HepG2 (cell line): ENCODE measurements around the gene CFAP92. TPM values are rescaled to one million over a fixed set of nuclear protein-coding genes. Genes with fewer than 3 reads are reported as not detected.

ENCODE experiments used
- ATAC-seq: fragments of 200-7000 bp; cut with Tn5 transposase; 3 replicates; pipeline ENCODE4 v1.9.1; 2020; ENCODE audit warnings: mild to moderate bottlenecking, moderate library complexity
- BruUV-seq: library from RNA; stranded (reverse); fragments of 400-500 nt; replicated peaks from 2 replicates; lab custom pipeline; 2021; lab: Mats Ljungman, UMichigan
- CTCF ChIA-PET: fragments of 300-600 bp; formaldehyde crosslinking; extraction: SDS; loops from one replicate; lab custom pipeline; 2021; ENCODE audit warnings: low total read pairs, inconsistent platforms, low intra/inter-chr PET ratio; lab: Yijun Ruan, JAX
- POLR2A ChIA-PET: fragments of 350-600 bp; sonication (Branson Sonifier 250); formaldehyde crosslinking; loops from one replicate; lab custom pipeline; 2020; ENCODE audit warnings: antibody characterized with exemption, inconsistent platforms; lab: Yijun Ruan, JAX
- DNase-seq: peaks from one replicate; pipeline ENCODE4 v3.0.0-alpha.2; 2015; ENCODE audit warnings: low spot score
- FAIRE-seq: peaks from 3 replicates; lab custom pipeline; 2011; peaks lifted over from hg19 to GRCh38; lab: Jason Lieb, UNC
- H2AFZ ChIP-seq: one replicate; pipeline ENCODE4 v1.6.1; 2011; ENCODE audit warnings: low read length, inconsistent platforms
- H3K27ac ChIP-seq: fragments of 300-600 bp; 3 replicates; pipeline ENCODE4 v1.8.0; 2011; ENCODE audit warnings: mixed run types, mild to moderate bottlenecking, mixed read lengths, low read length, inconsistent platforms; ENCODE audit not compliant: insufficient read depth; ENCODE audit errors: extremely low read length
- H3K27me3 ChIP-seq, 2 experiments: fragments of 200-600 bp in 1 of 2; 2 replicates in 1 of 2; 3 replicates in 1 of 2; pipeline versions ENCODE4 v1.6.0 to v1.8.0; 2011; ENCODE audit warnings: low read length in 2 of 2, mild to moderate bottlenecking in 2 of 2, moderate library complexity in 2 of 2, inconsistent platforms in 1 of 2; ENCODE audit not compliant: insufficient read depth in 2 of 2, control insufficient read depth in 1 of 2
- H3K36me3 ChIP-seq, 2 experiments: fragments of 200-600 bp in 1 of 2; replicated peaks in 1 of 2; 2 replicates in 1 of 2; 3 replicates in 1 of 2; pipeline versions ENCODE4 v1.5.1 to v1.8.0; 2011; ENCODE audit warnings: low read length in 2 of 2, inconsistent platforms in 1 of 2; ENCODE audit not compliant: insufficient read depth in 2 of 2, control insufficient read depth in 1 of 2
- H3K4me1 ChIP-seq: 2 replicates; pipeline ENCODE4 v1.5.1; 2012; ENCODE audit warnings: low read length, inconsistent platforms; ENCODE audit not compliant: insufficient read depth
- H3K4me2 ChIP-seq: 2 replicates; pipeline ENCODE4 v1.6.0; 2011; ENCODE audit warnings: low read depth, low read length, inconsistent platforms
- H3K4me3 ChIP-seq, 3 experiments: fragments of 200-600 bp in 1 of 3; sonication (generic), shearing (Covaris generic) in 1 of 3; replicated peaks in 1 of 3; 2 replicates each; pipeline ENCODE4 v1.5.1; 2011 to 2016; ENCODE audit warnings: low read length in 3 of 3, inconsistent platforms in 2 of 3, low read depth in 2 of 3, mild to moderate bottlenecking in 2 of 3, control low read depth in 1 of 3, mixed read lengths in 1 of 3; ENCODE audit not compliant: insufficient read depth in 1 of 3
- H3K79me2 ChIP-seq: one replicate; pipeline ENCODE4 v1.6.1; 2011; ENCODE audit warnings: low read length, inconsistent platforms; ENCODE audit not compliant: insufficient read depth
- H3K9ac ChIP-seq: 2 replicates; pipeline ENCODE4 v1.6.0; 2011; ENCODE audit warnings: mild to moderate bottlenecking, low read depth, low read length, inconsistent platforms; ENCODE audit not compliant: insufficient read depth
- H3K9me3 ChIP-seq: 2 replicates; pipeline ENCODE4 v1.5.1; 2012; ENCODE audit warnings: mild to moderate bottlenecking, low read length
- H4K20me1 ChIP-seq: 2 replicates; pipeline ENCODE4 v1.6.0; 2011; ENCODE audit warnings: inconsistent platforms, mild to moderate bottlenecking, low read length, moderate library complexity; ENCODE audit not compliant: insufficient read depth
- DR1 ChIP-seq: sonication (generic); formaldehyde crosslinking; IDR thresholded peaks from 2 replicates; pipeline ENCODE4 v1.8.0; 2021; ENCODE audit warnings: mild to moderate bottlenecking, missing genetic modification reagents, inconsistent platforms
- FOXK1 ChIP-seq: sonication (generic); formaldehyde crosslinking; IDR thresholded peaks from 2 replicates; pipeline ENCODE4 v1.4.0; 2020; ENCODE audit warnings: low read depth, missing genetic modification reagents, borderline replicate concordance
- MAZ ChIP-seq, 2 experiments: sonication (generic) in 1 of 2; formaldehyde crosslinking in 1 of 2; IDR thresholded peaks; 2 replicates each; pipeline versions ENCODE4 v1.5.0 to v1.6.1; 2012 to 2020; ENCODE audit warnings: low read depth in 2 of 2, mild to moderate bottlenecking in 2 of 2, borderline replicate concordance in 1 of 2, improper control_type of control experiment in 1 of 2, low read length in 1 of 2, missing genetic modification reagents in 1 of 2, moderate library complexity in 1 of 2
- MTF2 ChIP-seq: sonication (generic); formaldehyde crosslinking; IDR thresholded peaks from 2 replicates; pipeline ENCODE4 v1.5.0; 2020; ENCODE audit warnings: missing genetic modification reagents, borderline replicate concordance
- POGZ ChIP-seq: sonication (generic); formaldehyde crosslinking; IDR thresholded peaks from 2 replicates; pipeline ENCODE4 v1.4.0; 2020; ENCODE audit warnings: mild to moderate bottlenecking, missing genetic modification reagents
- POLR2A ChIP-seq, 2 experiments: IDR thresholded peaks; 2 replicates each; pipeline ENCODE4 v1.6.1; 2011; ENCODE audit warnings: low read depth in 2 of 2, low read length in 2 of 2, mild to moderate bottlenecking in 1 of 2, moderate library complexity in 1 of 2; ENCODE audit not compliant: insufficient read depth in 1 of 2
- ZKSCAN1 ChIP-seq: fragments of 150-350 bp; IDR thresholded peaks from 2 replicates; pipeline ENCODE4 v1.6.1; 2014; ENCODE audit warnings: low read length
- ZNF235 ChIP-seq: sonication (generic); formaldehyde crosslinking; IDR thresholded peaks from 2 replicates; pipeline ENCODE4 v1.8.1; 2023; ENCODE audit warnings: mild to moderate bottlenecking, missing genetic modification reagents, borderline replicate concordance
- ZNF34 ChIP-seq: sonication (generic); formaldehyde crosslinking; IDR thresholded peaks from 2 replicates; pipeline ENCODE4 v1.4.0; 2020; ENCODE audit warnings: mild to moderate bottlenecking, missing genetic modification reagents, borderline replicate concordance
- WGBS: methylation state at CpG from one replicate; pipeline ENCODE4 v1.1.6; 2017; ENCODE audit warnings: low lambda C conversion rate; 5-methylcytosine and 5-hydroxymethylcytosine counted together
- in situ Hi-C: cut with HindIII; loops from 2 replicates; pipeline ENCODE4 v1.10.0; 2017; ENCODE audit warnings: low pct_unique_long_range_greater_than_20kb; ENCODE audit not compliant: extremely low pct_ligation_motif_present
- intact Hi-C: fragments of 100-400 bp; cut with micrococcal nuclease; formaldehyde crosslinking; loops from one replicate; pipeline ENCODE4 v1.10.0; 2022; ENCODE audit not compliant: unreplicated experiment
- polyA plus RNA-seq, 8 experiments: library from polyadenylated mRNA; depleted of rRNA in 3 of 8; stranded (reverse) in 7 of 8; unstranded in 1 of 8; fragments of >200 nt; fragmentation: Illumina TruSeq in 4 of 8; extraction: Trizol in 4 of 8; gene quantifications; 2 replicates each; pipeline versions ENCODE4 v1.2.1 to v1.2.3, GENCODE V29; 2011 to 2016; ENCODE audit warnings: low read depth in 4 of 8, missing spikeins in 1 of 8, mixed read lengths in 1 of 8; ENCODE audit not compliant: insufficient read depth in 1 of 8
- total RNA-seq, 5 experiments: library from RNA; depleted of rRNA; stranded (reverse); fragments of >200 nt; fragmentation: Illumina TruSeq; extraction: Trizol; gene quantifications; 2 replicates each; pipeline ENCODE4 v1.2.3, GENCODE V29; 2016; ENCODE audit warnings: low read depth in 1 of 5
- TF ChIP-seq, protein P1 (sequence below): sonication (generic); formaldehyde crosslinking; IDR thresholded peaks from 2 replicates; pipeline ENCODE4 v1.8.0; 2022; ENCODE audit warnings: mild to moderate bottlenecking, missing genetic modification reagents, borderline replicate concordance
- TF ChIP-seq, protein P2 (sequence below): sonication (generic); formaldehyde crosslinking; IDR thresholded peaks from 2 replicates; pipeline ENCODE4 v1.8.0; 2022; ENCODE audit warnings: mild to moderate bottlenecking, missing genetic modification reagents; ENCODE audit not compliant: insufficient replicate concordance

Gene CFAP92
- total and polyA plus RNA-seq, 2 of the 13 experiments (the other 11 are each of a cell fraction or from before 2014, with no cell fraction given) = 0.18 to 0.46 TPM

- no TSS peak for BruUV-seq
- H3K27ac ChIP-seq = no peak overlapping the region
- peak overlapping the region in 2 of 3 experiments; percentile 21 to 64; a peak in 3 of 6 replicates for H3K4me3 ChIP-seq
- in situ Hi-C loops (no loop called here), intact Hi-C loops (no loop called here)
- ChIA-PET CTCF (no interaction called here), POLR2A (interaction anchor here (1.7 kb wide), 1 partner anchor 13 kb away, joined by 3 read pairs; no protein-coding TSS in a partner anchor)
- H3K9ac ChIP-seq = peak overlapping the region; percentile 22; the same call in 1 of the 2 replicates
- H3K36me3 ChIP-seq = no peaks in the 10 kb centered on the region; a peak in 1 of 5 replicates
- H3K27me3 ChIP-seq = peaks cover 0 to 46% of the 10 kb centered on the region in 2 experiments
- ATAC-seq (peak; percentile 6; the same call in 1 of the 3 replicates), FAIRE-seq (no peak), DNase-seq (no peak)
- TF ChIP-seq MTF2 (CRISPR knock-in tag) (no peak), ZKSCAN1 (peak; percentile 50; the same call in 1 of the 2 replicates), MAZ (IDR thresholded peaks at IDR 0.05; ENCODE audit: borderline replicate concordance, low read depth, low read length) (no peak), MAZ (CRISPR knock-in tag; IDR thresholded peaks at IDR 0.05; ENCODE audit: low read depth) (0 out of 2 replicates have a peak, but pooled peaks have one; percentile 5)
- no peaks in the 10 kb centered on the region for H4K20me1 ChIP-seq
- no peak overlapping the region for H2AFZ ChIP-seq
- WGBS = 50% methylated on average over 27 of the region's 28 CpGs
- no peaks in the 10 kb centered on the region for H3K9me3 ChIP-seq
- peaks cover 62% of the 10 kb centered on the region for H3K4me1 ChIP-seq
- H3K79me2 ChIP-seq = no peaks in the 10 kb centered on the region
- H3K4me2 ChIP-seq = peak overlapping the region; percentile 78
These were observed 9.0 kb upstream of the CFAP92 start for GRCh38 chr3:129002573-129003569.

DNA sequence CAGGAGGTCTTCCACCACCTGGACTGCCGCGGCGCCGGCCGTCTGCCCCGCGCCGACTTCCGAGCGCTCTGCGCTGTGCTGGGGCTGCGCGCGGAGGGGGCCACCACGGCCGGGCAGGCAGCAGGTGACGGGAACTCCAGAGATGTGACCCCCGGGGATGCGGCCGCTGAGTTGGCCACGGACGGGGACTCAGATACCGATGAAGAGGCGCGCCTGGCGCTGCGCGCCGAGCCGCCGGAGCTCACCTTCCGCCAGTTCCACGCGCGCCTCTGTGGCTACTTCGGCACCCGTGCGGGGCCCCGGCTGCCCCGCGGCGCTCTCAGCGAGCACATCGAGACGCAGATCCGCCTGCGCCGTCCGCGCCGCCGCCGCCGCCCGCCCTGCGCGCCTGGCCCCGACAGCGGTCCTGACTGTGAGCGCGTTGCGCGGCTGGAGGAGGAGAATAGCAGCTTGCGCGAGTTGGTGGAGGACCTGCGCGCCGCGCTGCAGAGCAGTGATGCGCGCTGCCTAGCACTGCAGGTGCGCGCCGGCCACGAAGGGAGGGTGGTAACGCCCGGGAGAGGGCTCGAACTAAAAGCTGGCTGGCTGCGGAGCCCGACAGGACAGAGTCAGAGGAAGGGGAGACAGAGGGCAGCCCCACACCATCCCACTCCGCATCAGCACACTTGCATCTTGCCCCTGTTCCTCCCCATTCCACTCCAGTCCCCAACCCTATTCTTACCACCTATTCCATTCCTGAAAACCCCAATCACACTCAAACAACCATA lies 8.1 kb upstream of the CFAP92 start:
- Histone ChIP-seq H3K4me3 (no peak overlapping the region), H4K20me1 (no peaks in the 10 kb centered on the region), H3K27me3 (peaks cover 0 to 44% of the 10 kb centered on the region in 2 experiments; a peak in 4 of 5 replicates), H3K9ac (no peak overlapping the region), H2AFZ (no peak overlapping the region), H3K4me1 (peaks cover 62% of the 10 kb centered on the region), H3K27ac (no peak overlapping the region), H3K9me3 (no peaks in the 10 kb centered on the region), H3K4me2 (no peak overlapping the region), H3K36me3 (no peaks in the 10 kb centered on the region; a peak in 1 of 5 replicates), H3K79me2 (no peaks in the 10 kb centered on the region)
- intact Hi-C loops (no loop called here), in situ Hi-C loops (no loop called here)
- no TSS peak for BruUV-seq
- 51% methylated on average over 22 of the region's 81 CpGs for WGBS
- CTCF ChIA-PET = no interaction called here
- FAIRE-seq = no peak
- POLR2A ChIA-PET = no interaction called here
- ATAC-seq = no peak
- TF ChIP-seq ZNF235 (no peak), FOXK1 (CRISPR knock-in tag) (no peak), ZNF34 (CRISPR knock-in tag) (no peak), DR1 (CRISPR knock-in tag) (no peak), POGZ (CRISPR knock-in tag) (no peak), POLR2A (IDR thresholded peaks at IDR 0.05; ENCODE audit: insufficient read depth in 1 of 2, low read depth in 2 of 2, low read length in 2 of 2) (no peak)
- TF ChIP-seq, protein P1, sequence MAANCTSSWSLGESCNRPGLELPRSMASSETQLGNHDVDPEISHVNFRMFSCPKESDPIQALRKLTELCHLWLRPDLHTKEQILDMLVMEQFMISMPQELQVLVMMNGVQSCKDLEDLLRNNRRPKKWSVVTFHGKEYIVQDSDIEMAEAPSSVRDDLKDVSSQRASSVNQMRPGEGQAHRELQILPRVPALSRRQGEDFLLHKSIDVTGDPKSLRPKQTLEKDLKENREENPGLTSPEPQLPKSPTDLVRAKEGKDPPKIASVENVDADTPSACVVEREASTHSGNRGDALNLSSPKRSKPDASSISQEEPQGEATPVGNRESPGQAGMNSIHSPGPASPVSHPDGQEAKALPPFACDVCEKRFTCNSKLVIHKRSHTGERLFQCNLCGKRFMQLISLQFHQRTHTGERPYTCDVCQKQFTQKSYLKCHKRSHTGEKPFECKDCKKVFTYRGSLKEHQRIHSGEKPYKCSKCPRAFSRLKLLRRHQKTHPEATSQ (CRISPR knock-in tag) = no peak
- TF ChIP-seq, protein P2, sequence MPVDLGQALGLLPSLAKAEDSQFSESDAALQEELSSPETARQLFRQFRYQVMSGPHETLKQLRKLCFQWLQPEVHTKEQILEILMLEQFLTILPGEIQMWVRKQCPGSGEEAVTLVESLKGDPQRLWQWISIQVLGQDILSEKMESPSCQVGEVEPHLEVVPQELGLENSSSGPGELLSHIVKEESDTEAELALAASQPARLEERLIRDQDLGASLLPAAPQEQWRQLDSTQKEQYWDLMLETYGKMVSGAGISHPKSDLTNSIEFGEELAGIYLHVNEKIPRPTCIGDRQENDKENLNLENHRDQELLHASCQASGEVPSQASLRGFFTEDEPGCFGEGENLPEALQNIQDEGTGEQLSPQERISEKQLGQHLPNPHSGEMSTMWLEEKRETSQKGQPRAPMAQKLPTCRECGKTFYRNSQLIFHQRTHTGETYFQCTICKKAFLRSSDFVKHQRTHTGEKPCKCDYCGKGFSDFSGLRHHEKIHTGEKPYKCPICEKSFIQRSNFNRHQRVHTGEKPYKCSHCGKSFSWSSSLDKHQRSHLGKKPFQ = no peak
- DNase-seq = no peak
